ENCODE data around the gene CD79A. TPM values are rescaled to one million over a fixed set of nuclear protein-coding genes. Genes with fewer than 3 reads are reported as not detected.

The CD79A gene
- total RNA-seq, 4 donors from 2014 or later, result 0.22 to 1.5 TPM; not detected in 2

DNA sequence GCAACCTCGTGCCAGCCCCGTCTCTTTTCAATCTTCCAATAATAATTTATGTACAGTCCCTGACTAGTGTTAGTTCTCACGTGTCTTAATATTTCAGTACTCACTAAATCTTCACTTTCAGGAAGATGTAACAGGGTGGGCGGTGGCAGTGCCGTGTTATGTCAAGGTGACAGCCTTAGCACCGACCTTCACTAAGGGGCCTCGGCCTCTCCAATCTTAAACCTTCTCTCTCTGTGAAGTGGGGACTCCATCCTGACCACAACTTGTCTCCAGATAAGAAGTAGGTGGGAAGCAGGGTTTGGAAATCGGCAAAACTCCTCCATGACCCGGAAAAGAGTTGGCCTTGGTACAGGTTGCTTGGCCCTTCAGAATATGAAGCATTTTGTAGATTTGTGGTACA lies 15.2 kb upstream of the CD79A start:
- Histone ChIP-seq H3K36me3 (peaks cover 32 to 48% of the 10 kb centered on the region in 2 donors), H3K4me3 (replicated peaks in 1 of 3) (no peak overlapping the region), H3K4me1 (peaks cover 18 to 19% of the 10 kb centered on the region in 2 donors), H3K27me3 (no peaks in the 10 kb centered on the region), H3K9me3 (no peaks in the 10 kb centered on the region), H3K27ac (no peak overlapping the region)
- 72 to 81% methylated on average over 9 of the region's 9 CpGs for WGBS, 2 donors
- no peak for DNase-seq
- intact Hi-C loops (cut with DNase I), result loop anchor here (5.0 kb wide), 1 partner anchor 95 kb away; the partner anchor contains the start of gene RABAC1
- TF ChIP-seq, protein P1, sequence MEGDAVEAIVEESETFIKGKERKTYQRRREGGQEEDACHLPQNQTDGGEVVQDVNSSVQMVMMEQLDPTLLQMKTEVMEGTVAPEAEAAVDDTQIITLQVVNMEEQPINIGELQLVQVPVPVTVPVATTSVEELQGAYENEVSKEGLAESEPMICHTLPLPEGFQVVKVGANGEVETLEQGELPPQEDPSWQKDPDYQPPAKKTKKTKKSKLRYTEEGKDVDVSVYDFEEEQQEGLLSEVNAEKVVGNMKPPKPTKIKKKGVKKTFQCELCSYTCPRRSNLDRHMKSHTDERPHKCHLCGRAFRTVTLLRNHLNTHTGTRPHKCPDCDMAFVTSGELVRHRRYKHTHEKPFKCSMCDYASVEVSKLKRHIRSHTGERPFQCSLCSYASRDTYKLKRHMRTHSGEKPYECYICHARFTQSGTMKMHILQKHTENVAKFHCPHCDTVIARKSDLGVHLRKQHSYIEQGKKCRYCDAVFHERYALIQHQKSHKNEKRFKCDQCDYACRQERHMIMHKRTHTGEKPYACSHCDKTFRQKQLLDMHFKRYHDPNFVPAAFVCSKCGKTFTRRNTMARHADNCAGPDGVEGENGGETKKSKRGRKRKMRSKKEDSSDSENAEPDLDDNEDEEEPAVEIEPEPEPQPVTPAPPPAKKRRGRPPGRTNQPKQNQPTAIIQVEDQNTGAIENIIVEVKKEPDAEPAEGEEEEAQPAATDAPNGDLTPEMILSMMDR (IDR thresholded peaks at IDR 0.05), result no peak
- TF ChIP-seq POLR2A (IDR thresholded peaks at IDR 0.05), result no peak

DNA sequence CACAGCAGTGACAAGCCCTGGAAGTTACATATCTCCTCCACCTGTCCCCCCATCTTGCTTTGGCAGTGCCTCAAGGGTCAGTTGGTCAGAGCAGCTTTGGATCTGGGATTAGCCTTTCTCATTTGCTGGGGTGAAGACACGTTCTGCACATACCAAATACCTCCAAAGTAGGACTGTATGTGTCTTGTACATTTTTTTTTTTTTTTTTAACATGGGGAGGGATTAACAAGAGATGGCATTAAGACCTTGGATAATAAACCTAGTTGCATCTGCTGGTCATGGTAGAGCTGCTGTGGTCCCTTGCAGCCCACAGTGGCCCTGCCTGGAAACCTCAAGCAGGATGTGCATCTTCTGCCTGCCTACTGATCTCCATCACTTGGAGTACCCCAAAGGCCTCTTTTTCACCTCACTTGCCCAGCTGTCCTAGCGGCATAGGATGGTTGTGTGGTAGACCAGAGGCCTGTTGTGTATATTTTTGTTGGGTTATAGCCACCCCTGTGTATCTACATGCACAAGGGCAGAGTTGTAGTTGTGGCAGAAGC lies 14.6 kb upstream of the CD79A start:
- Histone ChIP-seq H3K9me3 (no peaks in the 10 kb centered on the region), H3K27ac (no peak overlapping the region), H3K27me3 (no peaks in the 10 kb centered on the region), H3K36me3 (peaks cover 32 to 48% of the 10 kb centered on the region in 2 donors), H3K4me1 (peaks cover 21 to 22% of the 10 kb centered on the region in 2 donors), H3K4me3 (replicated peaks in 1 of 3) (no peak overlapping the region)
- TF ChIP-seq, protein P1 (IDR thresholded peaks at IDR 0.05), result no peak
- no peak for TF ChIP-seq POLR2A (IDR thresholded peaks at IDR 0.05)
- 69 to 81% methylated on average over 2 of the region's 2 CpGs for WGBS, 2 donors
- DNase-seq, result no peak
- intact Hi-C loops (cut with DNase I), result loop anchor here (5.0 kb wide), 1 partner anchor 95 kb away; the partner anchor contains the start of gene RABAC1

DNA sequence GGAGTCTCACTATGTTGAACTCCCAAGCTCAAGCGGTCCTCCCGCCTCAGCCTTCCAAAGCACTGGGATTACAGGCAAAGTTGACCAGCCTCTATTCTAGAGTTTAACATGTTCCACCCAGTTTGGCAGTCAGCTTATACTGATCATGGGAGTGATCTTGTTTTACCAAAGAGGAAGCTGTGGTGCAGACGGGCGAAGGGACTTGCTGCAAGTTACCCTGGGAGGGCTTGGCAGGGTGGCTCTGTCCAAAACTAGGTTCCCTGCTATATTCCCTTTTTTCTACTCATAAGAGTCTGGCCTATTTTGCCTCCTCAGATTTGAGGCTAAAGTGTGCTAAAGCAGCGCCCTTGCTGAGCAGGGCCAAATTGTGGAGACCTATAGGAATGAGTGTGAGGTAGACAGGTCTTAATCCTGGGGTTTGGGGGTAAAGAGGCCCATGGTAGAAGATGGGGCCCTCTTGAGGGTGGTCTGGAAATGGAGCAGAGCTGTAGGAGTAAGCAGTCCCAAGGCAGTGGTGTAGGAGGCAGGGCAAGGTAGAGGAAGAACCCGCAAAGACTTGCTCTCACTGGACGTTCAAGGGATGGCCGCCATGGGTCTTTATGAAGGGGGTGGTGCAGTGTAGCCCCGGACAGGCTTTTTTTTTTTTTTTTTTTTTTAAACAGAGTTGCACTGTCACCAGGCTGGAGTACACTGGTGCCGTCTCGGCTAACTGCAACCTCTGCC lies 13.7 kb upstream of the CD79A start:
- WGBS, 2 donors, result 84 to 85% methylated on average over 11 of the region's 11 CpGs
- intact Hi-C loops (cut with DNase I), result loop anchor here (5.0 kb wide), 1 partner anchor 94 kb away; the partner anchor contains the start of gene RABAC1
- no peak overlapping the region for H3K4me3 ChIP-seq (replicated peaks in 1 of 3)
- no peak for DNase-seq
- peaks cover 32 to 48% of the 10 kb centered on the region in 2 donors for H3K36me3 ChIP-seq
- peaks cover 30 to 31% of the 10 kb centered on the region in 2 donors for H3K4me1 ChIP-seq
- no peaks in the 10 kb centered on the region for H3K27me3 ChIP-seq
- TF ChIP-seq POLR2A (IDR thresholded peaks at IDR 0.05), result no peak
- TF ChIP-seq, protein P1 (IDR thresholded peaks at IDR 0.05), result no peak
- no peaks in the 10 kb centered on the region for H3K9me3 ChIP-seq
- no peak overlapping the region for H3K27ac ChIP-seq

DNA sequence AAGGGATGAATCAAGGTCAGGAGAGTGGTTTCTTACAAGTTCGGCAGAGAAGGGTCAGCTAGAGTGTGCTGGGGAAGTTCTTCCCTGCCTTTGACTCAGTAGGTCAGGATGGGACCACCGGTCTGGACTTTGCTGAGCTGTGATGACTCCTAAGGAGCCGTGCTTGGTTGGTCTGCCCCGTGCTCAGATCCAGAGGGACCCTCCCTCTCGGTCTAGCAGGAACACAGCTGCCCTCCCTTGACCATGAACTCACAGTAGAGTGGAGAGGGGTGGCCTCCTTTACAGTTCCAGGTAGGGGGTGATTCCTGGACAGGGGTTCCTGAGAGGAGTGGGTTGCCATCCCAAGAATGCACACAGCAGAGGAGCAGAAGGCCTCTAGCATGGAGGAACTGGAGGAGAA lies 12.7 kb upstream of the CD79A start:
- 88 to 98% methylated on average over 5 of the region's 5 CpGs for WGBS, 2 donors
- DNase-seq, result no peak
- TF ChIP-seq, protein P1 (IDR thresholded peaks at IDR 0.05), result no peak
- no peak for TF ChIP-seq POLR2A (IDR thresholded peaks at IDR 0.05)
- Histone ChIP-seq H3K4me3 (replicated peaks in 1 of 3) (no peak overlapping the region), H3K27me3 (no peaks in the 10 kb centered on the region), H3K4me1 (peaks cover 31 to 34% of the 10 kb centered on the region in 2 donors), H3K9me3 (no peaks in the 10 kb centered on the region), H3K27ac (no peak overlapping the region), H3K36me3 (peaks cover 38 to 55% of the 10 kb centered on the region in 2 donors)
- intact Hi-C loops (cut with DNase I), result loop anchor here (5.0 kb wide), 1 partner anchor 93 kb away; the partner anchor contains the start of gene RABAC1

DNA sequence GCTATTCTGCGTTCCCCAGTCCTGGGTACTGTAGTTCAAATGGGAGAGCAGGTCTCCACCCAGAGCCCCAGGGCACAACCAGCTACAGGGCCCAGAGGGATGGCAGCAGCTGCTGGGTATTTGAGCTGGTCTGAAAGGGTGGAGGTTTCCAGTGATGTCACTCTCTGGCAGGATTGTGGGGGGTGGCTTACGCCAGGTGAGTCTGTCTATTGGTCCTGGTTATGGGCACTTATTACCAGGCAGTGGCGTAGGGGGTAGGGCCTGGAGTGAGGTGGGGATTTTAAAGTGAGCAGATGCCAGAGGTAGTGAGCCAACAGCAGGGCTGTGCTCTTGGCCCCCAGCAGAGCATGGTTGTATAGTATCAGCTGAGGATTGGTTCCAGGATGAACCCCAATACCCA lies 10.8 kb upstream of the CD79A start:
- Histone ChIP-seq H3K27ac (no peak overlapping the region), H3K27me3 (no peaks in the 10 kb centered on the region), H3K36me3 (peaks cover 54 to 69% of the 10 kb centered on the region in 2 donors), H3K9me3 (no peaks in the 10 kb centered on the region), H3K4me1 (peaks cover 25 to 29% of the 10 kb centered on the region in 2 donors), H3K4me3 (replicated peaks in 1 of 3) (no peak overlapping the region)
- TF ChIP-seq POLR2A (IDR thresholded peaks at IDR 0.05), result no peak
- TF ChIP-seq, protein P1 (IDR thresholded peaks at IDR 0.05), result no peak
- WGBS, 2 donors, result 92 to 94% methylated on average over 3 of the region's 3 CpGs
- DNase-seq, result no peak
- intact Hi-C loops (cut with DNase I), result no loop called here

All from thyroid gland (tissue), 4 donors.